Ramos (cell line): Measurements from ENCODE around the gene AMFR.

Experiments
- in situ Hi-C: fragments of 300-500 bp; cut with MboI; formaldehyde crosslinking; loops from one replicate; pipeline ENCODE4 v1.14.3; 2022; ENCODE audit warnings: low sequenced_read_pairs; ENCODE audit not compliant: unreplicated experiment

Gene AMFR

GRCh38 chr16:56425439-56425832 lies at the start of gene AMFR:
Gene AMFR, minus strand, starts transcription at chr16:56425545. Its CDS starts 218 bp downstream, at chr16:56425327.
- in situ Hi-C loops = no loop called here

GRCh38 chr16:56470666-56471065 lies 45.3 kb upstream of the AMFR start:
- in situ Hi-C loops = no loop called here

DNA sequence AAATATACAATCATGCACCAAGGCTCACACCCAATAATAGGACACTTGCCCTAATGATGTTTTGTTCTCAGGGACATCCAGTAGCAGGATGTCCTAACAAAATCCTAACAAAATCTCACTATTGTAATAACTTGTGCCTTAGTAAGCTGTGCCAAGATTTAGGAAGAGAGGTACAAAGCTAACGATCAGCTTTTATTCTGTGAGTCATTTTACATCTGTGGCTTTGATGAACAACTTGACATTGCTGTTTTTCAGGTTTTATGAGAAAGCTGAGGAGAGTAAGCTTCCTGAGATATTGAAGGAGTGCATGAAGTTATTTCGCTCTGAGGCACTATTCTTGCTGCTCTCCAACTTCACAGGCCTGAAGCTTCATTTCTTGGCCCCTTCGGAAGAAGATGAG lies 44.9 kb upstream of the AMFR start:
- in situ Hi-C loops = no loop called here

DNA sequence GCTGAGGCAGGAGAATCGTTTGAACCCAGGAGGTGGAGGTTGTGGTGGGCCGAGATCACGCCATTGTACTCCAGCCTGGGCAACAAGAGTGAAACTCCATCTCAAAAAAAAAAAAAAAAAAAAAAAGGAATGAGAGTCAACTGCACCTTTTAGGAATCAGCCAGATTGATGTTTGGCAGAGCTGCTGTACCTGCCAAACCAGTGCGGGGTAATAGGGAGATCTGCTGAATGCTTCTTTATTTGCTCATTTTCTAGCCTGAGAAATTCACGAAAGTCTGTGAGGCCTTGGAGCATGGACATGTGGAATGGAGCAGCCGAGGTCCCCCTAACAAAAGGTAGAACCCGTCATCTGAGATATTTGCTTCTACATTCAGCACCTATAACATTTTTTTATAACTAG lies 44.4 kb upstream of the AMFR start:
- in situ Hi-C loops = no loop called here

DNA sequence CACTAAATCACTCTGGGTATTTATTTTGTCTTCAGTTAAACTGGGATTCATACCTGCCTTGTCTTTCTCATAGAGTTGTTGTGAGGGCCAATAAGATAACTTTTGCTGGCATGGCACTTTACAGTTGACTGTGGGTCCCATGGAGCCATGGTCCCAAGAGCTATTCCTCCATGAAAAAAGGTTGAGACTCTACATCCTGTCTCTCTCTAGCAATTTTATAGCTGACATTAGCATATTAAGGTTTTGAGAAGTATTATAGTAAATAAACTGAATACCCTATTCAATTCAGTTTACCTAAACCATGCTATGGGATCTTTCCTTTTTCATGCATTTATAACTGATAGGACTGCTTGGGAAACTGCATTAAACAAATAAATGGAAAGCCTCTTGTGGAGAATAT lies 43.5 kb upstream of the AMFR start:
- in situ Hi-C loops = no loop called here

DNA sequence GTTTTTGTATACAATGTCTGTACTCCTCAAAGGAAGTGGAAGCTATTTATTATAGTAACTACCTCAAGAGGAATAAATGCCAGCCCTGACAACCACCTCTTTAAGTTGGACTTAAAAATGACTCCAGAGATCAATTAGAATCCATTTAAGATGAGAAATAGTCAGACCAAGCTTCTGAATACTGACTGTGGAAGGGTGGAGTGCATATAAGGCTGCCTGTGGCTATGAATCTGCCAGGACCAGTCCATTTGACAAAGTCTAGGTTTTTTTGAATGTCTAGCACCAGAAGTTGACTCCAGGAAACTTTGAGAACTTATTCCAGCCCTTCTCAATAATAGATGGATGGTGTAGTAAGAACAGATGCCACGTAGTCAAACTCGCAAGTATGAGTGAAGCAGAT lies 41.0 kb upstream of the AMFR start:
- in situ Hi-C loops = no loop called here

GRCh38 chr16:56463153-56463552 lies 37.8 kb upstream of the AMFR start:
- in situ Hi-C loops = no loop called here

GRCh38 chr16:56462064-56462796 lies 36.9 kb upstream of the AMFR start:
- in situ Hi-C loops = no loop called here

GRCh38 chr16:56460101-56460500 lies 34.8 kb upstream of the AMFR start:
- in situ Hi-C loops = no loop called here

- in situ Hi-C loops = no loop called here
These were observed 32.7 kb upstream of the AMFR start for GRCh38 chr16:56457927-56458470.

- in situ Hi-C loops = no loop called here
These were observed 26.7 kb upstream of the AMFR start for GRCh38 chr16:56451753-56452689.

GRCh38 chr16:56450986-56451752 lies 25.8 kb upstream of the AMFR start, which contains the start of the genes NUDT21 and OGFOD1:
Gene NUDT21, minus strand, starts transcription at chr16:56451332. Its CDS starts 130 bp downstream, at chr16:56451202.
Gene OGFOD1, plus strand, starts transcription at chr16:56451554. Its CDS starts 59 bp downstream, at chr16:56451613.
- in situ Hi-C loops = no loop called here

GRCh38 chr16:56450275-56450985 lies 25.1 kb upstream of the AMFR start:
- in situ Hi-C loops = no loop called here

- in situ Hi-C loops = no loop called here
These were observed 22.7 kb upstream of the AMFR start for GRCh38 chr16:56448005-56448404.

- in situ Hi-C loops = no loop called here
These were observed 21.9 kb upstream of the AMFR start for GRCh38 chr16:56447286-56447685.

DNA sequence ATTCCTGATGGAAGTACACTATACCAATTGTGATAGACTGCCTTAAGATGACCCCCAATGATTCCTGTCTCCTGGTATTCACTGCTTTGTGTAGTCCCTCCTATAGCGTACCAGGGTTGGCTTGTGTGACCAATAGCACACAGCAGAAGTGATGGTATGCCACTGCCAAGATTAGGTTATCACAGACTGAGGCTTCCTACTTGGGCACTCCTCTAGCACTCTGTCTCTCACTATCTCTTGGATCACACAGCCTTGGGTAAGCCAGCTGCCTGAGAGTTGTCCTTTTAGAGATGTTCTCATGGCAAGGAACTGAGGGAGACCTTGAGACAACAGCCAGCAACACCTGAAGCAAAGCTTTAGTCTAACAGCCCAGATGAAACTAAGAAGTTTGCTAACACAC lies 12.7 kb upstream of the AMFR start:
- in situ Hi-C loops = no loop called here

DNA sequence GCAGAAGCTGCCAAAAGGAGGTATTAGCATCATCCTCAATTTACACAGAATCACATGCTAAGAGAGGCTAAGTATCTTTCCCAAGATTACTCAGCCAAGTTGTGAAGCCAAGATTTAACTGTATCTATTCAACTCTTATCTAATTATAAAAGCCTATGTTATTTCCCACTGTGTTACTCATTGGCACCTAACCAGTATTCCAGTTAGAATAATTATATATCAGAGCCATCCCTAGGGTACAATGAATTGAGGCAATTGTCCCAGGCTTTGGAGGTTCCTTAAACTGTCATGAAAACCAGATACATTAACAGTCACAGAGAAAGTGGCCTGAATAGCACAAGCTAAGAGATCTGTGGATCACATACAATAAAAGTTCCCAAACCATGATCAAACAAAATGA lies 10.9 kb upstream of the AMFR start:
- in situ Hi-C loops = no loop called here

GRCh38 chr16:56428091-56428490 lies 2.7 kb upstream of the AMFR start:
- in situ Hi-C loops = no loop called here

DNA sequence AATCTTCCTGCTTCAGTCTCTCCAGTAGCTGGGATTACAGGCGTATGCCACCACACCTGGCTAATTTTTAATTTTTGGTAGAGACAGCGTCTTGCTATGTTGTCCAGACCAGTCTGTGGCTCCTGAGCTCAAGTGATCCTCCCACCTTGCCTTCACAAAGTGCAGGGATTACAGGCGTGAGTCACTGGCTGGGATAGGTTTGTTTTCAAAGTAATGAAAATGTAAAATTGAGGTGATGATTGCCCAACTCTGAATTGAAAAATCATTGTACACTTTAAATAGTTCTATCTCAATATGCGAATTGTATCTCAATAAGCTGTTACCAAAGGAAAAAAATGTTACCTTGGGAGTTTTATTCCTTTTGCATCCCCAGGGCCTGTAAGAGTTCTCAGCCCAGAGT lies 1.2 kb upstream of the AMFR start:
- in situ Hi-C loops = no loop called here
